Lower lobe of right lung (tissue), 2 donors: Measurements from ENCODE around the gene GMDS. TPM values are rescaled to one million over a fixed set of nuclear protein-coding genes. Genes with fewer than 3 reads are reported as not detected.

Experiments
- ATAC-seq, 2 donors: fragments of 200-7000 bp; cut with Tn5 transposase; one replicate each; pipeline ENCODE4 v1.9.1; 2020 to 2022; ENCODE audit warnings: mild to moderate bottlenecking in 2 of 2, moderate library complexity in 2 of 2
- DNase-seq: peaks from one replicate; pipeline ENCODE4 v3.0.0-alpha.2; 2020
- H3K27ac ChIP-seq: fragments of 200-600 bp; one replicate; pipeline ENCODE4 v1.8.0; 2022
- H3K27me3 ChIP-seq: fragments of 200-600 bp; one replicate; pipeline ENCODE4 v1.8.0; 2022; ENCODE audit warnings: low read depth
- H3K36me3 ChIP-seq: fragments of 200-600 bp; one replicate; pipeline ENCODE4 v1.8.0; 2022; ENCODE audit warnings: mild to moderate bottlenecking
- H3K4me1 ChIP-seq: fragments of 200-600 bp; one replicate; pipeline ENCODE4 v1.8.0; 2022
- H3K4me3 ChIP-seq: fragments of 200-600 bp; one replicate; pipeline ENCODE4 v1.8.0; 2022; ENCODE audit warnings: mild to moderate bottlenecking
- H3K9me3 ChIP-seq: fragments of 200-600 bp; one replicate; pipeline ENCODE4 v1.8.0; 2022
- intact Hi-C: fragments of 100-400 bp; cut with DNase I; formaldehyde crosslinking; loops from one replicate; pipeline ENCODE4 v1.11.0; 2022
- total RNA-seq: library from RNA; stranded (reverse); fragmentation: NEBNext Ultra II Directional; extraction: Animal tissue kit (Norgen Biotek cat#: 25700); gene quantifications from one replicate; pipeline ENCODE4 v1.2.1, GENCODE V29; 2021
- TF ChIP-seq, protein P1 (sequence below): fragments of 200-600 bp; IDR thresholded peaks from one replicate; pipeline ENCODE4 v1.8.0; 2022; ENCODE audit warnings: antibody characterized with exemption, mild to moderate bottlenecking
- donor health status: DM: no; HTN: yes; CAD: no; lungs with severe emphysema.

GMDS gene
- total RNA-seq, 1 donor from 2014 or later, result 12.7 TPM

DNA sequence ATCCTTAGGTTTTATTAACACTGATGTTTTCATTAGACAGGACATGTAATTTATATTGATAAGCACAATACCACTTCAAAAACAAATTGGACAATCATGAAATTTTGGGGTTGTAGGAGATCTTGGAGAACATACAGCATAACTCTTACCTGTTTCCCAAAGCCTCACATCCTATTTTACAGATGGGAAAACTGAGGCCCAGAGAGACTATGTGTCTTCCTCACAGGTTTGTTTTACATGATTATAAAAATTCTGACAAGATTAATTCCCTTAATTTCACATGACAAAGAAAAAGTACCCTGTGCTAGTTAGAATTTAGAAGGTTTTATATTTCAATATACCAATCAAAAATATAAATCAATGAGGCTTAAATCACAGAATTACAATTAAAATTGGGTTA is 145.5 kb downstream of the GMDS start:
- intact Hi-C loops, result loop anchor here (10.0 kb wide), 1 partner anchor 505 kb away; no protein-coding TSS in a partner anchor
- ATAC-seq, result no peak

DNA sequence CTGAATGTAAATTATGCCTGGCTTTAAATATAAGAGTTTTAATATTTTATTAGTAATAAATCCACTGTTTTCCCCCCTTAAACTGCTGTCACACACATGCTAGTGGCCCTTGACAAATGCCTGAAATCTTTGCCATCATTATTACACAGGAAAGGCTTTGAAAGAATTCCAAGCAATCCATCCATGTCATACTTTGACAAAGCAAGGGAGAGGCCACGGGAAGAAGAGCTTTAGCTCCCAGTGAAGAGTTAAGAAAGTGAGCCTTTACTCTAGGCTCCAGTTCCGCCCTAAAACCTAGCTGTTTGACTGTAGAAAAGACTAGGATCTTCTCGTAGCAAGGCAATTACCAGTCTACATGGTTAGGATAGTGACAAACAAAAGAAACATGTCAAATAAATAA is 147.9 kb downstream of the GMDS start:
- intact Hi-C loops, result no loop called here
- DNase-seq (no peak), ATAC-seq (no peak)
- TF ChIP-seq, protein P1, sequence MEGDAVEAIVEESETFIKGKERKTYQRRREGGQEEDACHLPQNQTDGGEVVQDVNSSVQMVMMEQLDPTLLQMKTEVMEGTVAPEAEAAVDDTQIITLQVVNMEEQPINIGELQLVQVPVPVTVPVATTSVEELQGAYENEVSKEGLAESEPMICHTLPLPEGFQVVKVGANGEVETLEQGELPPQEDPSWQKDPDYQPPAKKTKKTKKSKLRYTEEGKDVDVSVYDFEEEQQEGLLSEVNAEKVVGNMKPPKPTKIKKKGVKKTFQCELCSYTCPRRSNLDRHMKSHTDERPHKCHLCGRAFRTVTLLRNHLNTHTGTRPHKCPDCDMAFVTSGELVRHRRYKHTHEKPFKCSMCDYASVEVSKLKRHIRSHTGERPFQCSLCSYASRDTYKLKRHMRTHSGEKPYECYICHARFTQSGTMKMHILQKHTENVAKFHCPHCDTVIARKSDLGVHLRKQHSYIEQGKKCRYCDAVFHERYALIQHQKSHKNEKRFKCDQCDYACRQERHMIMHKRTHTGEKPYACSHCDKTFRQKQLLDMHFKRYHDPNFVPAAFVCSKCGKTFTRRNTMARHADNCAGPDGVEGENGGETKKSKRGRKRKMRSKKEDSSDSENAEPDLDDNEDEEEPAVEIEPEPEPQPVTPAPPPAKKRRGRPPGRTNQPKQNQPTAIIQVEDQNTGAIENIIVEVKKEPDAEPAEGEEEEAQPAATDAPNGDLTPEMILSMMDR, result no peak
- H3K27ac ChIP-seq, result no peak overlapping the region
- no peak overlapping the region for H3K4me3 ChIP-seq
- H3K36me3 ChIP-seq, result no peaks in the 10 kb centered on the region
- H3K9me3 ChIP-seq, result no peaks in the 10 kb centered on the region
- H3K27me3 ChIP-seq, result no peaks in the 10 kb centered on the region
- H3K4me1 ChIP-seq, result peaks cover 6% of the 10 kb centered on the region

More for the DNA sequence above, 145.5 kb downstream of the GMDS start:
- H3K36me3 ChIP-seq, result no peaks in the 10 kb centered on the region
- H3K27me3 ChIP-seq, result no peaks in the 10 kb centered on the region
- H3K4me3 ChIP-seq, result no peak overlapping the region
- H3K4me1 ChIP-seq, result peaks cover 13% of the 10 kb centered on the region
- H3K9me3 ChIP-seq, result no peaks in the 10 kb centered on the region
- TF ChIP-seq, protein P1, result no peak
- H3K27ac ChIP-seq, result no peak overlapping the region
- DNase-seq, result no peak

DNA sequence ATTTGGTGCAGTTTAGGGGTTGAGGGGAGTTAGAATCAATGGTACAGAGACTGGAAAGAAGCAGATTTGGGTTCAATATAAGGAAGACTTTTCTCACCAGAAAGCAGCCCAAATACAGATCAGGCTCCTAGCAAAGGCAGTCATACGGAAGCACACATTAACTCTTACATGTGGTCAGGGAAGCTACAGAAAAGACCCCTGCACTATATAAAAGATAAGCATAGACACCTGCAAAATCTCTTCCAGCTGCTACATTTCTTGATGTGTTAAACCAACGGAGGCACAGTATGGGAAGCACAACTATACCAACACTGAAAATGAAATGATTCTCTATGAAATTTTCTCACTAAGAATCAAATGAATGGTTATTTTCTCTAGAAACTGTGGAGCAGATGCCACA is 150.8 kb downstream of the GMDS start:
- TF ChIP-seq, protein P1, result no peak
- H3K9me3 ChIP-seq, result no peaks in the 10 kb centered on the region
- H3K4me3 ChIP-seq, result no peak overlapping the region
- no peaks in the 10 kb centered on the region for H3K4me1 ChIP-seq
- no peaks in the 10 kb centered on the region for H3K27me3 ChIP-seq
- no peak for ATAC-seq
- H3K36me3 ChIP-seq, result no peaks in the 10 kb centered on the region
- intact Hi-C loops, result no loop called here
- no peak for DNase-seq
- H3K27ac ChIP-seq, result no peak overlapping the region

DNA sequence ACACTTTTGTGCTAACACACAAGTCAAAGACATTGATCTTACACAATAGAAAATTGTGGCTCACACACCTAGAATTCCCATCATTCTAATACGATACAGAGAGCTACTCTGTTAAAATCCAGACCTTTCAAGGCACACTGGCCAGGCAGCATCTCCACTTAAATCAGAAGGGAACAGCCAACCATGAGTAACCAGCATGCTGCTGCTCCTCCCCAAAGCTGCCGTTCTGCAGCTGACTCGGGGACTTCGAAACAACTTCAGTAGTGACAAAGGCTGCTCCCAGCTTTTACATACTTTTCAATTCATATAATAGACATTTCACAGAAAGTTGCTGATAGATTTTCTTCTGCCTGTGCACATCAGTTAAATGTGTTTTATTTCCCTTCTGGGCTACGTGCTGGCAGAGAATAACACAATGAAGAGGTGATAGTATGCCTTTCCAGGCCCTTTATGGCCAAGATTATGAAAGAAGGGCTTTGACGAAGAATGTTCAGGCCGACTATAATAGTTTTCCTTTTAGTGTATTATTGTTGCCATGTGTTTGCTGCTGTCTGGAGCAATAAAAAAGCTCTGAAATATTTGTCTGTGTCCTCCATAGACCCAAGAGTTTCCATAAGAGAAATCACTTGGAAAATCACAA is 159.0 kb downstream of the GMDS start:
- Histone ChIP-seq H3K27me3 (no peaks in the 10 kb centered on the region), H3K4me1 (no peaks in the 10 kb centered on the region), H3K36me3 (no peaks in the 10 kb centered on the region), H3K9me3 (no peaks in the 10 kb centered on the region), H3K4me3 (no peak overlapping the region), H3K27ac (no peak overlapping the region)
- intact Hi-C loops, result no loop called here
- DNase-seq (no peak), ATAC-seq (no peak)
- TF ChIP-seq, protein P1, result no peak

DNA sequence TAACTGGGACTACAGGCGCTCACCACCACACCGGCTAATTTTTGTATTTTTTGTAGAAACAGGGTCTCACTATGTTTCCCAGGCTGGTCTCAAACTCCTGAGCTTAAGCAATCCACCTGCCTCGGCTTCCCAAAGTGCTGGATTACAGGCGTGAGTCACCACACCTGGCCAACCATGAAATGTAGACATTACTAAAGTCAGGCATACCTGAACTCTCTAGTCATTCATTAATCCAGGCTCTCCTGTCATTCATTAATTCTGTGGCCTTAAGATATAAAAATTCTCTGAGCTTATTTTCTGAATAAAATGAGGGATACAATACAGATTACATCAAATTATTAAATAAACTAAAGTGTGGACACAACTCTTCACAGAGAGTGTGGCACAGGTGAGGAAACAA is 159.7 kb downstream of the GMDS start:
- Histone ChIP-seq H3K36me3 (no peaks in the 10 kb centered on the region), H3K9me3 (no peaks in the 10 kb centered on the region), H3K27ac (no peak overlapping the region), H3K4me1 (no peaks in the 10 kb centered on the region), H3K27me3 (no peaks in the 10 kb centered on the region), H3K4me3 (no peak overlapping the region)
- TF ChIP-seq, protein P1, result no peak
- intact Hi-C loops, result no loop called here
- DNase-seq (no peak), ATAC-seq (no peak)
